ENCODE results near the gene UBTD2.
"Not testable (repeated sequence)": the region's sequence is repeated elsewhere in the genome, so short reads cannot be mapped to it uniquely, and the experiment has no call there.

UBTD2 gene

GRCh38 chr5:172283020-172283861, at the start of gene UBTD2:
Gene UBTD2, minus strand, starts transcription at chr5:172283764. Its CDS starts 99 bp downstream, at chr5:172283665.
- peak; percentile 36 for DNase-seq

- DNase-seq: not testable (repeated sequence)
Observed at GRCh38 chr5:172326901-172327300, 43.3 kb upstream of the UBTD2 start.

- DNase-seq: no peak
Observed at GRCh38 chr5:172325452-172325851, 41.9 kb upstream of the UBTD2 start.

GRCh38 chr5:172322028-172322965, 38.7 kb upstream of the UBTD2 start:
- no peak for DNase-seq

- DNase-seq: no peak
Observed at GRCh38 chr5:172321593-172321992, 38.0 kb upstream of the UBTD2 start.

GRCh38 chr5:172319708-172320441, 36.3 kb upstream of the UBTD2 start:
- DNase-seq: no peak

GRCh38 chr5:172315587-172316493, 32.3 kb upstream of the UBTD2 start:
- DNase-seq: no peak

- no peak for DNase-seq
Observed at GRCh38 chr5:172313915-172314314, 30.4 kb upstream of the UBTD2 start.

- no peak for DNase-seq
Observed at GRCh38 chr5:172312286-172312685, 28.7 kb upstream of the UBTD2 start.

- no peak for DNase-seq
Observed at GRCh38 chr5:172311605-172312004, 28.0 kb upstream of the UBTD2 start.

- DNase-seq: no peak
Observed at GRCh38 chr5:172311026-172311425, 27.5 kb upstream of the UBTD2 start.

- no peak for DNase-seq
Observed at GRCh38 chr5:172305380-172305779, 21.8 kb upstream of the UBTD2 start.

- no peak for DNase-seq
Observed at GRCh38 chr5:172303572-172304335, 20.2 kb upstream of the UBTD2 start.

- DNase-seq: no peak
Observed at GRCh38 chr5:172303162-172303561, 19.6 kb upstream of the UBTD2 start.

GRCh38 chr5:172302047-172302710, 18.6 kb upstream of the UBTD2 start:
- DNase-seq: no peak

- DNase-seq: no peak
Observed at GRCh38 chr5:172299916-172300439, 16.4 kb upstream of the UBTD2 start.

- no peak for DNase-seq
Observed at GRCh38 chr5:172294831-172295230, 11.3 kb upstream of the UBTD2 start.

- DNase-seq: no peak
Observed at GRCh38 chr5:172293745-172294342, 10.3 kb upstream of the UBTD2 start.

- DNase-seq: peak; percentile 31
Observed at GRCh38 chr5:172293054-172293744, 9.6 kb upstream of the UBTD2 start.

Measured in NCI-H1694 treated with DMSO at 0.1 percent for 48 hours (cell line).